Activated effector memory CD4-positive, alpha-beta T cell treated with Interleukin-2 at 50 U/mL for 16 hours (primary cell): ENCODE data around the gene MUC20.
"Not testable (repeated sequence)": the region's sequence is repeated elsewhere in the genome, so short reads cannot be mapped to it uniquely, and the experiment has no call there.

ENCODE experiments used
- DNase-seq: peaks from one replicate; pipeline ENCODE4 v3.0.0-alpha.2; 2020

MUC20 gene

GRCh38 chr3:195693428-195694216 lies 27.2 kb upstream of the MUC20 start:
- DNase-seq = no peak

GRCh38 chr3:195694217-195695076 lies 26.3 kb upstream of the MUC20 start:
- not testable (repeated sequence) for DNase-seq

- DNase-seq = no peak
These were observed 24.0 kb upstream of the MUC20 start for GRCh38 chr3:195696632-195697278.

- no peak for DNase-seq
These were observed 23.0 kb upstream of the MUC20 start for GRCh38 chr3:195697582-195698324.

GRCh38 chr3:195698325-195698646 lies 22.5 kb upstream of the MUC20 start:
- DNase-seq = no peak

GRCh38 chr3:195698647-195699387 lies 22.0 kb upstream of the MUC20 start:
- DNase-seq = no peak

GRCh38 chr3:195699388-195699771 lies 21.4 kb upstream of the MUC20 start:
- DNase-seq = no peak

- DNase-seq = no peak
These were observed 20.9 kb upstream of the MUC20 start for GRCh38 chr3:195699860-195700259.

GRCh38 chr3:195700319-195700718 lies 20.5 kb upstream of the MUC20 start:
- no peak for DNase-seq

- no peak for DNase-seq
These were observed 19.5 kb upstream of the MUC20 start for GRCh38 chr3:195701042-195701915.

- DNase-seq = no peak
These were observed 17.0 kb upstream of the MUC20 start for GRCh38 chr3:195703776-195704175.

- no peak for DNase-seq
These were observed 16.3 kb upstream of the MUC20 start for GRCh38 chr3:195704433-195704999.

- DNase-seq = no peak
These were observed 15.4 kb upstream of the MUC20 start for GRCh38 chr3:195705081-195705991.

- DNase-seq = no peak
These were observed 12.7 kb upstream of the MUC20 start for GRCh38 chr3:195708061-195708460.

- no peak for DNase-seq
These were observed 11.9 kb upstream of the MUC20 start for GRCh38 chr3:195708626-195709481.

GRCh38 chr3:195709676-195710085 lies 11.1 kb upstream of the MUC20 start:
- DNase-seq = no peak

GRCh38 chr3:195710126-195710905 lies 10.5 kb upstream of the MUC20 start:
- DNase-seq = not testable (repeated sequence)
